Measurements from ENCODE around the gene MYCN. TPM values are rescaled to one million over a fixed set of nuclear protein-coding genes. Genes with fewer than 3 reads are reported as not detected.

The MYCN gene
- total RNA-seq, 1 experiment from 2014 or later: 68.3 TPM

GRCh38 chr2:15925819-15926218 is 14.5 kb upstream of the MYCN start:
- Mint-ChIP-seq H3K27ac (no peak overlapping the region), H3K27me3 (ENCODE audit: low read depth) (peaks cover 4% of the 10 kb centered on the region; the same call in 1 of the 2 replicates), H3K4me1 (peaks cover 11% of the 10 kb centered on the region), H3K4me3 (no peak overlapping the region), H3K36me3 (peaks cover 2% of the 10 kb centered on the region; the same call in 1 of the 2 replicates), H3K9me3 (peaks cover 3% of the 10 kb centered on the region)
- CTCF ChIA-PET: no interaction called here
- DNase-seq (ENCODE audit: low spot score) (no peak), ATAC-seq (no peak)
- TF ChIP-seq, protein P1, sequence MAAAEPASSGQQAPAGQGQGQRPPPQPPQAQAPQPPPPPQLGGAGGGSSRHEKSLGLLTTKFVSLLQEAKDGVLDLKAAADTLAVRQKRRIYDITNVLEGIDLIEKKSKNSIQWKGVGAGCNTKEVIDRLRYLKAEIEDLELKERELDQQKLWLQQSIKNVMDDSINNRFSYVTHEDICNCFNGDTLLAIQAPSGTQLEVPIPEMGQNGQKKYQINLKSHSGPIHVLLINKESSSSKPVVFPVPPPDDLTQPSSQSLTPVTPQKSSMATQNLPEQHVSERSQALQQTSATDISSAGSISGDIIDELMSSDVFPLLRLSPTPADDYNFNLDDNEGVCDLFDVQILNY (CRISPR knock-in tag; IDR thresholded peaks at IDR 0.05): no peak
- TF ChIP-seq ATF2 (CRISPR knock-in tag; IDR thresholded peaks at IDR 0.05; ENCODE audit: borderline replicate concordance, low read depth) (no peak), PRDM15 (CRISPR knock-in tag; IDR thresholded peaks at IDR 0.05) (no peak), TEAD1 (CRISPR knock-in tag; IDR thresholded peaks at IDR 0.05) (no peak), TP53 (CRISPR knock-in tag; IDR thresholded peaks at IDR 0.05) (no peak), ZNF281 (CRISPR knock-in tag; IDR thresholded peaks at IDR 0.05) (no peak)
- POLR2A ChIA-PET: no interaction called here

DNA sequence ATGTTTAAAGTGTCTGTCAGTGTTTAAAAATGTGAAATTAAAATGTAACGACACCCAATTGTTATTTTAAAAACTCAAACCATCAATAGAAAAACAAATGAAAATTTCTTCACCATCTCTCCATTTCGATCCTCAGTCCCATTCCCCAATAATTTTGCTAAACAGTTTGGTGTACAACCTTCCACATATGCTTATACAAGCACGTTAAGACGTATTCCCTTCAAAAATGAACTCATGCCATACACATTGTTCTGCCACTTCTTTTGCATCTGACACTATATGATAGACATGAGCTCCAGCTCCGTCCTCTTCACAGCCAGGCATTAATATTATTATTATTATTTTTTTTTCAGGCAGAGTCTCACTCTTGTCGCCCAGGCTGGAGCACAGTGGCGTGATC is 14.1 kb upstream of the MYCN start:
- Mint-ChIP-seq H3K27ac (no peak overlapping the region), H3K9me3 (peaks cover 7% of the 10 kb centered on the region), H3K4me3 (no peak overlapping the region), H3K27me3 (ENCODE audit: low read depth) (no peaks in the 10 kb centered on the region; the same call in 1 of the 2 replicates), H3K36me3 (peaks cover 6% of the 10 kb centered on the region; the same call in 1 of the 2 replicates), H3K4me1 (peaks cover 11% of the 10 kb centered on the region)
- TF ChIP-seq FOXP1 (CRISPR knock-in tag; IDR thresholded peaks at IDR 0.05; ENCODE audit: borderline replicate concordance): no peak
- no peak for TF ChIP-seq ZNF671 (CRISPR knock-in tag; IDR thresholded peaks at IDR 0.05)
- TF ChIP-seq, protein P2, sequence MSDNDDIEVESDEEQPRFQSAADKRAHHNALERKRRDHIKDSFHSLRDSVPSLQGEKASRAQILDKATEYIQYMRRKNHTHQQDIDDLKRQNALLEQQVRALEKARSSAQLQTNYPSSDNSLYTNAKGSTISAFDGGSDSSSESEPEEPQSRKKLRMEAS (CRISPR knock-in tag; IDR thresholded peaks at IDR 0.05): no peak
- TF ChIP-seq, protein P3, sequence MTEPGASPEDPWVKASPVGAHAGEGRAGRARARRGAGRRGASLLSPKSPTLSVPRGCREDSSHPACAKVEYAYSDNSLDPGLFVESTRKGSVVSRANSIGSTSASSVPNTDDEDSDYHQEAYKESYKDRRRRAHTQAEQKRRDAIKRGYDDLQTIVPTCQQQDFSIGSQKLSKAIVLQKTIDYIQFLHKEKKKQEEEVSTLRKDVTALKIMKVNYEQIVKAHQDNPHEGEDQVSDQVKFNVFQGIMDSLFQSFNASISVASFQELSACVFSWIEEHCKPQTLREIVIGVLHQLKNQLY (CRISPR knock-in tag; IDR thresholded peaks at IDR 0.05): no peak
- TF ChIP-seq RORB (CRISPR knock-in tag; IDR thresholded peaks at IDR 0.05): no peak
- DNase-seq (ENCODE audit: low spot score): no peak
- ChIA-PET POLR2A (no interaction called here), CTCF (interaction anchor here (1.7 kb wide), 1 partner anchor 13 kb away, joined by 9 read pairs; the partner anchor contains the start of gene MYCN)
- ATAC-seq: no peak

Measured in WTC11 (cell line).